ENCODE measurements around the gene ZNF174.

GRCh38 chr16:3358871-3359270, 42.1 kb upstream of the ZNF174 start:
- TF ChIP-seq, protein P1, sequence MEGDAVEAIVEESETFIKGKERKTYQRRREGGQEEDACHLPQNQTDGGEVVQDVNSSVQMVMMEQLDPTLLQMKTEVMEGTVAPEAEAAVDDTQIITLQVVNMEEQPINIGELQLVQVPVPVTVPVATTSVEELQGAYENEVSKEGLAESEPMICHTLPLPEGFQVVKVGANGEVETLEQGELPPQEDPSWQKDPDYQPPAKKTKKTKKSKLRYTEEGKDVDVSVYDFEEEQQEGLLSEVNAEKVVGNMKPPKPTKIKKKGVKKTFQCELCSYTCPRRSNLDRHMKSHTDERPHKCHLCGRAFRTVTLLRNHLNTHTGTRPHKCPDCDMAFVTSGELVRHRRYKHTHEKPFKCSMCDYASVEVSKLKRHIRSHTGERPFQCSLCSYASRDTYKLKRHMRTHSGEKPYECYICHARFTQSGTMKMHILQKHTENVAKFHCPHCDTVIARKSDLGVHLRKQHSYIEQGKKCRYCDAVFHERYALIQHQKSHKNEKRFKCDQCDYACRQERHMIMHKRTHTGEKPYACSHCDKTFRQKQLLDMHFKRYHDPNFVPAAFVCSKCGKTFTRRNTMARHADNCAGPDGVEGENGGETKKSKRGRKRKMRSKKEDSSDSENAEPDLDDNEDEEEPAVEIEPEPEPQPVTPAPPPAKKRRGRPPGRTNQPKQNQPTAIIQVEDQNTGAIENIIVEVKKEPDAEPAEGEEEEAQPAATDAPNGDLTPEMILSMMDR (conservative IDR thresholded peaks at IDR 0.05; ENCODE audit: low read depth, low read length): no peak
- no peak for TF ChIP-seq CHD1 (IDR thresholded peaks at IDR 0.05; ENCODE audit: low read depth, low read length)
- no peak for TF ChIP-seq POLR2A (IDR thresholded peaks at IDR 0.05; ENCODE audit: low read depth, low read length)
- TF ChIP-seq CEBPB (IDR thresholded peaks at IDR 0.05; ENCODE audit: low read depth, low read length): no peak
- no peak for TF ChIP-seq SMC3 (IDR thresholded peaks at IDR 0.05; ENCODE audit: low read depth, low read length)
- no peak for TF ChIP-seq RFX5 (IDR thresholded peaks at IDR 0.05; ENCODE audit: low read depth, low read length)
- TF ChIP-seq MXI1 (IDR thresholded peaks at IDR 0.05; ENCODE audit: borderline replicate concordance, low read depth, low read length): no peak
- TF ChIP-seq RAD21 (IDR thresholded peaks at IDR 0.05; ENCODE audit: low read length): no peak
- no peak for TF ChIP-seq USF2 (IDR thresholded peaks at IDR 0.05; ENCODE audit: low read depth, low read length)
- TF ChIP-seq BHLHE40 (IDR thresholded peaks at IDR 0.05; ENCODE audit: low read depth, low read length): no peak
- no peak for TF ChIP-seq MAZ (IDR thresholded peaks at IDR 0.05; ENCODE audit: borderline replicate concordance, low read depth, low read length)
- no peak for TF ChIP-seq MAFK (IDR thresholded peaks at IDR 0.05; ENCODE audit: low read depth, low read length)
- no peak for TF ChIP-seq FOS (IDR thresholded peaks at IDR 0.05; ENCODE audit: low read depth, low read length)
- no peak for TF ChIP-seq ELK1 (IDR thresholded peaks at IDR 0.05; ENCODE audit: borderline replicate concordance, low read depth, low read length)

All from IMR-90 (cell line).